ENCODE results near the gene NUDT14.

Gene NUDT14

DNA sequence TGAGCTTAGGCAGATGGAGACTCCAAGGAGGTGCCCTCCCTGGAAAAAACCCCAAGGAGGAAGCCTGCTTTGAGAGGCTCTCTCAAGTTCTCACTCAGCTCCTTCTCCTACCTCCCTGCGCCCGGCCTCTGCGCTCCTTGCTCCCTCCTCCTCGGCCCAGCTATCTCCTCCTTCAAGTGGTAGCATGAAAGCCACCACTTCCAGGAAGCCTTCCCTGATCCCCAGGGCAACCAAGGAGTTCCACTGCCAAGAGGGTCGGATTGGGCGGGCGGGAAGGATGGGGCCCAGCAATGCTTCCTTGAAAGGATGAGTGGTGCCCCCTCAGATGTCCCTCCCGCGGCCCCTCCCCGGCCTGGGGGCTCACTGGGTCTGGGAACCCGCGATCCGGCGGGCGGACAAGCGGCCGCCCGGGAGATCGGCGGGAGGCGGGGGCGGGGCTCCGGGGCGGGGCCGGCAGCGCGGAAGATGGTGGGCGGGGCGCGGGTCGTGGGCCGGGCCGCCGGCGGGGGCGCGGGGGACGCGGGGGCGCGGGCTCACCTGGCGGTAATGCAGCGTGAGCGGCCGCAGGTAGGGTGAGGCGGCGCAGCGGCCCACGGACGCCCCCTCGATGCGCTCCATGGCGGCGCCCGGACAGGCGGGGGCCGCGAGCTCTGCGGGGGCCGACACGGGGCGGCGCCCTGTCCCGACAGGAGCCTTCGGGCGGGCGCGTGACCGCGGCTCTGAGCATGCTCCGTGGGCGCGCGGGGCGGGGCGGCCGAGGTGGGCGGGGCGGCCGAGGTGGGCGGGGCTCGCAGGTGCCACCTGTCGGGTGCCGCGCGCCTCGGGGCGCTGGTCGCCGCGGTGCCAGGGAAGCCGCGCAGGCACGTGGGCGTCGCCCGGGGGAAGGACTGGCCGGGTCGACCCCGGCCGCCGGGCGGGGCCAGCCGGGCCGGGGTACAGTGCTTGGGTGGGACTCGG lies at the start of gene NUDT14:
NUDT14 (minus strand) TSS at position 721 of the 957 bp plus-strand sequence; CDS start at position 618, 103 bp downstream.
- DNase-seq (ENCODE audit: low read depth, low spot score), result no peak
- H3K4me3 ChIP-seq (ENCODE audit: low read depth, low read length), result peak within 1 kb of the TSS; percentile 54
- ChIA-PET POLR2A (interaction anchor here (0.6 kb wide), 1 partner anchor 120 kb away, joined by 3 read pairs; the partner anchor contains the start of gene BRF1), CTCF (interaction anchor here (1.0 to 2.7 kb wide), 6 partner anchors 9 to 91 kb away, joined by 4 to 12 read pairs (median 6); no protein-coding TSS in a partner anchor)
- TF ChIP-seq, protein P1, sequence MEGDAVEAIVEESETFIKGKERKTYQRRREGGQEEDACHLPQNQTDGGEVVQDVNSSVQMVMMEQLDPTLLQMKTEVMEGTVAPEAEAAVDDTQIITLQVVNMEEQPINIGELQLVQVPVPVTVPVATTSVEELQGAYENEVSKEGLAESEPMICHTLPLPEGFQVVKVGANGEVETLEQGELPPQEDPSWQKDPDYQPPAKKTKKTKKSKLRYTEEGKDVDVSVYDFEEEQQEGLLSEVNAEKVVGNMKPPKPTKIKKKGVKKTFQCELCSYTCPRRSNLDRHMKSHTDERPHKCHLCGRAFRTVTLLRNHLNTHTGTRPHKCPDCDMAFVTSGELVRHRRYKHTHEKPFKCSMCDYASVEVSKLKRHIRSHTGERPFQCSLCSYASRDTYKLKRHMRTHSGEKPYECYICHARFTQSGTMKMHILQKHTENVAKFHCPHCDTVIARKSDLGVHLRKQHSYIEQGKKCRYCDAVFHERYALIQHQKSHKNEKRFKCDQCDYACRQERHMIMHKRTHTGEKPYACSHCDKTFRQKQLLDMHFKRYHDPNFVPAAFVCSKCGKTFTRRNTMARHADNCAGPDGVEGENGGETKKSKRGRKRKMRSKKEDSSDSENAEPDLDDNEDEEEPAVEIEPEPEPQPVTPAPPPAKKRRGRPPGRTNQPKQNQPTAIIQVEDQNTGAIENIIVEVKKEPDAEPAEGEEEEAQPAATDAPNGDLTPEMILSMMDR (IDR thresholded peaks at IDR 0.05; ENCODE audit: insufficient read depth, low read length, missing control alignments), result no peak

DNA sequence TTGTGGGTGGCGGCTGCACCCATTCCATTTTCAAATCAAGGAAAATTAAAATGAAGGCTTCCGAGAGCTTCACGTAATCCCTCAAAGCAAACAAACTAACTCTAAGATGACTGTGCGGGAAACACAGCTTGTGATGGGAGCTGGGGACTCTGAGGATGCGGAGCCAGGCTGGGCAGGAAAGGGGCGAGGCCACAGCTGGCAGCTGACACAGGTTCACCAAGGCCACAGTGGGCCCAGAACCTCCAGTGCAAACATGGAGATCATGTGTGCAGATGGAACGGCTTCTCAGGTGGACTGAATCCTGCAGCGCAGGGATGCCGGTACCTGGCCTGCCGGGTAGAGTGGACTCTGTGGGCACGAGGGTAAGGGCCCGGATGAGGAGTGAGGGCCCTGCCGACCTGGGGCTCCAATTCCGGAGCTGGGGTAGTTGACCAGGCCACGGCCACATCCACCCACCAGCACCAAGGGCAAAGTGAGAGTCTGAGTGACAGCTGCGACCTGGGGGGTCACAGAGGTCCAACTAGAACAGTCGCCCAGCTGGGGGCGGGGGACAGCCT lies 48.1 kb upstream of the NUDT14 start:
- DNase-seq (ENCODE audit: low read depth, low spot score), result no peak
- ChIA-PET CTCF (interaction anchor here (1.0 kb wide), 1 partner anchor 26 kb away, joined by 3 read pairs; no protein-coding TSS in a partner anchor), POLR2A (no interaction called here)
- no peak overlapping the region for H3K4me3 ChIP-seq (ENCODE audit: low read depth, low read length)
- TF ChIP-seq, protein P1 (IDR thresholded peaks at IDR 0.05; ENCODE audit: insufficient read depth, low read length, missing control alignments), result no peak

DNA sequence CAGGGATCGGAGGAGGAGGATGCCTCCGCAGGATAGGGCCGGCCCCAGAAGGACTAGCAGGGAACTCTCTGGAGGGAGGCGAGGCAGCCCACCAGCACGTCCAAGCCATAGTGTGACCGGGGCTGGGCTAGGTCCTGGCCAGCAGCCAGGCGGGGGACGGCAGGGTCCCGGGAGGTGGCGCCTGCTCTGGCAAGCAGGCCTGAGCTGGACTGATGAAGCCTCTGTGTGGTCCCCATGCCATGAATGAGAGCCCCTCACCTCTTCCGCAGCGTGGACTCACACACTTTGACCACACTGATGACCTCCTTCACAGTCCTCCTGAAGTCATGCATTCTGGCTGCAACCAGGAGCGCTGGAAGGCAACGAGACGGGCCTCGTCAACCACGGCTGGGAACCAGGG lies 47.5 kb upstream of the NUDT14 start:
- ChIA-PET CTCF (interaction anchor here (1.0 kb wide), 1 partner anchor 25 kb away, joined by 3 read pairs; no protein-coding TSS in a partner anchor), POLR2A (no interaction called here)
- DNase-seq (ENCODE audit: low read depth, low spot score), result no peak
- TF ChIP-seq, protein P1 (IDR thresholded peaks at IDR 0.05; ENCODE audit: insufficient read depth, low read length, missing control alignments), result no peak
- no peak overlapping the region for H3K4me3 ChIP-seq (ENCODE audit: low read depth, low read length)

DNA sequence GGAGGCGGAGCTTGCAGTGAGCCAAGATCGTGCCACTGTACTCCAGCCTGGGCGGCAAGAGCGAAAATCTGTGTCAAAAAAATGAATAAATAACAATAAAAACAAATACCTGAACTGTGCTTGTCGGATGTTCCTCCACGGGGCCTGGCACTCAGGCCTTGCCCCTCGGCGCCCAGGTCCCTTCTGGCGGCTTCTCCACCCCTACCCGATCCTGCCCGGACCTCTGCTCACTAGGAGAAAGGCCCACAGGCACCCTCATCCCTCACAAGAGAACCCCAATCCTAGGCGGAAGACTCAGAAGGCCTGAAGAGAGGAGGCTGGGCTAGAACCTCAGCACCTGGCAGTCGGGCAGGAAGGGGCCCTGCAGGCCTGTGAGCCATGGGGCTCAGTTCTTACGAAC lies 46.2 kb upstream of the NUDT14 start:
- ChIA-PET CTCF (no interaction called here), POLR2A (no interaction called here)
- DNase-seq (ENCODE audit: low read depth, low spot score), result no peak
- H3K4me3 ChIP-seq (ENCODE audit: low read depth, low read length), result no peak overlapping the region
- TF ChIP-seq, protein P1 (IDR thresholded peaks at IDR 0.05; ENCODE audit: insufficient read depth, low read length, missing control alignments), result no peak

DNA sequence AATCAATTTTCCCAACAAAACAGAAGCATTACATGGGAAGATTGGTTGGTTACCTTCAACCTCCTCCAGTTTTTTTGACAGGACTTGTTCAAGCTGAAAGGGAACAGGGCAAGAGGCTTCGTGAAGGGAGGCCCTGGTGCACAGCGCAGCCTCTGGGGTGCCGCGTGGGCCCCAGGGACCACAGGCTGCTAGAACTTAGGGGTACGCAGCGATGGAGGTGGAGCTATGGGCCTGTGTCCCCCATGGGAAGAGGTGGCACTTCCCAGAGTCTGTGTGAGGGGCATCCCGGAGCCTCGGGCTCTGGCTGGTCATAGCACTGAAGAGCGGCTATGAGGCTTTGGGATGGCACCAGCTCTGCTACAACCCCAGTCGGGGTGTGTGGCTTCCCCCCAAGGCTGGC lies 45.1 kb upstream of the NUDT14 start:
- ChIA-PET CTCF (interaction anchor here (1.0 to 1.6 kb wide), 2 partner anchors 12 to 18 kb away, joined by 3 to 4 read pairs; no protein-coding TSS in a partner anchor), POLR2A (no interaction called here)
- no peak overlapping the region for H3K4me3 ChIP-seq (ENCODE audit: low read depth, low read length)
- DNase-seq (ENCODE audit: low read depth, low spot score), result no peak
- TF ChIP-seq, protein P1 (IDR thresholded peaks at IDR 0.05; ENCODE audit: insufficient read depth, low read length, missing control alignments), result no peak
